ENCODE data around the gene PPL. TPM values are rescaled to one million over a fixed set of nuclear protein-coding genes. Genes with fewer than 3 reads are reported as not detected.

The PPL gene, protein sequence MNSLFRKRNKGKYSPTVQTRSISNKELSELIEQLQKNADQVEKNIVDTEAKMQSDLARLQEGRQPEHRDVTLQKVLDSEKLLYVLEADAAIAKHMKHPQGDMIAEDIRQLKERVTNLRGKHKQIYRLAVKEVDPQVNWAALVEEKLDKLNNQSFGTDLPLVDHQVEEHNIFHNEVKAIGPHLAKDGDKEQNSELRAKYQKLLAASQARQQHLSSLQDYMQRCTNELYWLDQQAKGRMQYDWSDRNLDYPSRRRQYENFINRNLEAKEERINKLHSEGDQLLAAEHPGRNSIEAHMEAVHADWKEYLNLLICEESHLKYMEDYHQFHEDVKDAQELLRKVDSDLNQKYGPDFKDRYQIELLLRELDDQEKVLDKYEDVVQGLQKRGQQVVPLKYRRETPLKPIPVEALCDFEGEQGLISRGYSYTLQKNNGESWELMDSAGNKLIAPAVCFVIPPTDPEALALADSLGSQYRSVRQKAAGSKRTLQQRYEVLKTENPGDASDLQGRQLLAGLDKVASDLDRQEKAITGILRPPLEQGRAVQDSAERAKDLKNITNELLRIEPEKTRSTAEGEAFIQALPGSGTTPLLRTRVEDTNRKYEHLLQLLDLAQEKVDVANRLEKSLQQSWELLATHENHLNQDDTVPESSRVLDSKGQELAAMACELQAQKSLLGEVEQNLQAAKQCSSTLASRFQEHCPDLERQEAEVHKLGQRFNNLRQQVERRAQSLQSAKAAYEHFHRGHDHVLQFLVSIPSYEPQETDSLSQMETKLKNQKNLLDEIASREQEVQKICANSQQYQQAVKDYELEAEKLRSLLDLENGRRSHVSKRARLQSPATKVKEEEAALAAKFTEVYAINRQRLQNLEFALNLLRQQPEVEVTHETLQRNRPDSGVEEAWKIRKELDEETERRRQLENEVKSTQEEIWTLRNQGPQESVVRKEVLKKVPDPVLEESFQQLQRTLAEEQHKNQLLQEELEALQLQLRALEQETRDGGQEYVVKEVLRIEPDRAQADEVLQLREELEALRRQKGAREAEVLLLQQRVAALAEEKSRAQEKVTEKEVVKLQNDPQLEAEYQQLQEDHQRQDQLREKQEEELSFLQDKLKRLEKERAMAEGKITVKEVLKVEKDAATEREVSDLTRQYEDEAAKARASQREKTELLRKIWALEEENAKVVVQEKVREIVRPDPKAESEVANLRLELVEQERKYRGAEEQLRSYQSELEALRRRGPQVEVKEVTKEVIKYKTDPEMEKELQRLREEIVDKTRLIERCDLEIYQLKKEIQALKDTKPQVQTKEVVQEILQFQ (N-terminal part only)
- 0.81 and 8.4 TPM in 2 replicates for total RNA-seq

DNA sequence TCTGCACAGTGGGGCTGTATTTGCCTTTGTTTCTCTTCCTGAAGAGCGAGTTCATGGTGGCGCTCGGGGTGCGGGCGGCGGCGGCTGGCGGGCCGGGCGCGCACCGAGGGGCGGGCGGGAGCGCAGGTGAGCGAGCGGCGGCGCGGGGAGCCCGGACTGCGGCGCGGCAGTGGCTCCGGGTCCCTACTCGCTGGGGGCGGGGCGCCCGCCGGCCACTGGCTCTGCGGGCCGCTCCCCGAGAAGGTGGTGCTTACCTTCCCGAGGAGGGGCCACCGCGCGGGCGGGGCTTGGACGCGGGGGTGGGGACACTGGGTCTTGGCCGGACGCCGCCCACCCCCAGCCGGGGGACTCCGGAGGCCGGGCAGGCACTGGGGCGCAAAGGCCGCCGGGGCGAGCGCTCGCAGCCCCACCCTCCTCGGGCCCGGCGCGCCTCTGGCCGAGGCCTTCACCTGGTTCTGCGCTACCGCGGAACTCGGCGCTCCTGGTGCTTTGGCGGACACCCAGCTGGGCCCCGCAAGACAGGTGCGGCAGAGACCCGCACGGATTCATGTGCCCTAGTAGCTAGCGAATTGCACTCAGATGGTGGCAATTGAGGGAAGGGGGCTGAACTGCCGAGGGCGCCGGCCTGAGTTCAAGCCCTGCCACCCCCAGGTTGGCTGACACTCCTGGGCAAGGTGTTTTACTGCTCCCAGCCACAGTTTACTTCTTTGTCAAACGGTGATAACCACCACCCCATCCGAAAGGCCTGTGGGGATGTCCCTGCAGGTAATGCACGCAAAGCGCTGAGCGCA, at the start of gene PPL:
TSS of gene PPL (minus strand) at position 158 of the 791 bp plus-strand sequence. CDS start at position 55, 103 bp downstream.

DNA sequence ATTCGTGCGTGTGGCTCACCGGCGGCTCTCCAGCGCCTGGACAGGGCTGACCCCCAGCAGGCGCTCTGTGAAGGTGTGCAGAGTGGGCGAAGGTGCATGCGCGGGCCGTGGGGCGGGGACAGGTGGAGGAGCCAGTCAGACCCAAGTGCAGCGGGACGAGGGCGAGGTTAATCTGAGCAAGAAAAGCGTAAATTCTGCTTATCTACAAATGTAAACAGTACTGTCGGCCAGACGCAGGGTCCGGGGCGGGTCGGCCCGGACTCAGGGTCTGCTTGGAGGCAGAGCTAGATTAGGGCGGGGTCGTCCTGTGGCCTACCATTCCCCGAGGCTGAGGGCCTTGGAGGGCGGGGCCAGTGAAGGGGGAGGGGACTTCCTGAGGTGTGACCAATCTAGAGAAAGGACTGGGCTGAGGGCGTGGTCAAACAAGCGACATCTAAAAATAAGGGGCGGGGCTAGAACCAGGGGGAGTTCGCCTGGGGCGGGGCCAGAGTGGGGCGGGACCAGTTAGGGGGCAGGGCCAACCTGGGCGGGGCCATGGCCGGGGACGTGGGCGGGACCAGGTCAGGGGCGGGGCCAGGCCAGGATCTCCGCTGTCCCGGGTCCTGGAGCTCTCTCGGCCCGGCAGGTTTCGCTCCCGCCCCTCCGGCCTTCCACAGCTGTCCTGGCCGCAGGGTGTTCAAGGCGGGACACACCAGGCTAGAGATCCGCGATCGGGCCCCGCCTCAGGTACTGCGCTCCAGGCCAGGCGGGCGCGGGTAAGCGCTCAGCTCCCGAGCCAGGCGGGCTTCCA, 21.0 kb upstream of the PPL start, which contains the start of gene SEC14L5:
TSS of gene SEC14L5 (plus strand) at position 611 of the 790 bp plus-strand sequence. CDS start 994 bp downstream, outside the sequence.

DNA sequence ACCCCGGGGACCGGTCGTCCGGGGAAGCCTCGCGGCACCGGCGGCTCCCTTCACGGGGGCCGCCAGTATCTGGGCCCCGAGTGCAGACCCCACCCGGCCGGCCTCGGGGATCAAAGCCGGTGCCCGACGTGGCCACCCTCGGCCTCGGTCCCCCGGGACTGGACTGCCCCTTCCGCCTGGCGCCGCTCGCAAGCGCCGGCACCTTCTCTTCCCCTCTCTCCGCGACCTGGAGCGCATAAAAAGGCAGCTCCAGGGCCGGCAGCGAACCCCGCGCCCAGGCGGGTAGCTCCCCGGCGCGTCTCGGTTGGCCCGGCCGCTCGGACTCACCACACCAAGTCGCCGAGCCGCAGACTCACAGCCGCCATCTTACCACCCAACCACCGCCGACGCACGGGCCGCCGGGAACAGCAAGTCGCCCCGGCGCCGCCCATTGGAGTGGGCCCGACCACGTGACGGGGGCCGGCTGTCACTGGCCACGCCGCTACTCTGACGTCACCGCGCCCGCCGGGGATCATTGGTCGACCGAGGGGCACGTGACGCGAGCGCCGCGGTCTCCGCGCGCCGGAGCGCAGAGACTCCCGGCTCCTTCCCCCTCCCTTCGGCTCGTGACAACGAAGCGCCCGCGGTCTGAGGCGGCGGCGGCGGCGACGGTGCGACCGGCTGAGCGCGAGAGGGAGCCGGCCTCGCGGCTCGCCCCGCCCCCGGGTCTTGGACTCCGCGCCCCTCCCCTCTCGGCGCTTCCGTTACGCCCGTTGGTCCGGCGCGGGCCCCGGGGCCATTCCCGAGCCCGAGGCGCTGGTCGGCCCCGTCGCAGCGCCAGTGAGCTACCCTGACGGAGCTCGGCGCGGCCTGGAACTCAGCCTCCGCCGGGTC, 89.8 kb downstream of the PPL start, which contains the start of the genes GLYR1 and UBN1:
TSS of gene GLYR1 (minus strand) at position 388 of the 873 bp plus-strand sequence. CDS start at position 365, 23 bp downstream.
TSS of gene UBN1 (plus strand) at position 581 of the 873 bp plus-strand sequence. CDS start 5,437 bp downstream, outside the sequence.

Other genes starting within 250 kb of the PPL start
- gene NUDT16L1, start 243.6 kb downstream of the PPL start, total RNA-seq = 24.1 and 34.1 TPM in 2 replicates
- gene ANKS3, start 202.9 kb downstream of the PPL start, total RNA-seq = 10.8 and 27.1 TPM in 2 replicates
- gene DNAAF8, start 202.6 kb downstream of the PPL start, total RNA-seq = 0.25 and 0.32 TPM in 2 replicates
- gene ZNF500, start 170.0 kb downstream of the PPL start, total RNA-seq = 5.0 and 6.5 TPM in 2 replicates
- gene SEPTIN12, start 148.8 kb downstream of the PPL start, total RNA-seq = 0.06 TPM in 1 of 2 replicates, not detected in the other
- not detected in 2 replicates for gene SMIM22, start 141.8 kb downstream of the PPL start, total RNA-seq
- 9.7 and 20.9 TPM in 2 replicates for gene ROGDI, start 134.5 kb downstream of the PPL start, total RNA-seq
- gene GLYR1, start 89.9 kb downstream of the PPL start, total RNA-seq = 41.9 and 98.2 TPM in 2 replicates
- gene UBN1, start 89.7 kb downstream of the PPL start, total RNA-seq = 18.6 and 37.6 TPM in 2 replicates
- under 0.01 and 0.06 TPM in 2 replicates for gene SEC14L5, start 21.2 kb upstream of the PPL start, total RNA-seq
- gene NAGPA, start 96.8 kb upstream of the PPL start, total RNA-seq = 16.7 and 21.4 TPM in 2 replicates
- gene C16orf89, start 128.8 kb upstream of the PPL start, total RNA-seq = not detected in 2 replicates
- gene ALG1, start 134.7 kb upstream of the PPL start, total RNA-seq = 23.3 and 28.7 TPM in 2 replicates
- 5.5 and 12.3 TPM in 2 replicates for gene EEF2KMT, start 160.6 kb upstream of the PPL start, total RNA-seq